HL-60 (cell line): ENCODE measurements around the gene PGBD5.

ENCODE experiments used
- DNase-seq, 2 experiments: peaks; one replicate each; pipeline ENCODE4 v3.0.0-alpha.2; 2010 to 2020; ENCODE audit warnings: low read depth in 1 of 2, low spot score in 1 of 2
- H3K27ac ChIP-seq: fragments of 250-450 bp; sonication (Bioruptor Pico); replicated peaks from 2 replicates; pipeline ENCODE4 v1.5.1; 2020; ENCODE audit warnings: mild to moderate bottlenecking, moderate library complexity
- H3K27me3 ChIP-seq: fragments of 250-450 bp; sonication (Bioruptor Pico); 2 replicates; pipeline ENCODE4 v1.5.1; 2021; ENCODE audit warnings: mild to moderate bottlenecking, moderate library complexity; ENCODE audit not compliant: insufficient read depth, poor library complexity, severe bottlenecking
- H3K4me3 ChIP-seq: replicated peaks from 2 replicates; pipeline ENCODE4 v1.5.1; 2011; ENCODE audit warnings: mild to moderate bottlenecking, control low read depth, low read length; ENCODE audit not compliant: insufficient read depth
- GABPA ChIP-seq: IDR thresholded peaks from 2 replicates; pipeline ENCODE4 v1.6.1; 2012; ENCODE audit warnings: low read depth
- POLR2AphosphoS5 ChIP-seq: IDR thresholded peaks from 2 replicates; pipeline ENCODE4 v1.6.1; 2012; ENCODE audit warnings: low read depth
- REST ChIP-seq: IDR thresholded peaks from 2 replicates; pipeline ENCODE4 v1.6.1; 2012; ENCODE audit warnings: low read depth; ENCODE audit not compliant: insufficient replicate concordance
- SPI1 ChIP-seq: IDR thresholded peaks from 2 replicates; pipeline ENCODE4 v1.6.1; 2012; ENCODE audit warnings: low read depth, mild to moderate bottlenecking, borderline replicate concordance
- TF ChIP-seq, protein P1 (sequence below): IDR thresholded peaks from one replicate; pipeline ENCODE4 v1.5.1; 2011; ENCODE audit warnings: low read length, control low read depth, inconsistent platforms; ENCODE audit not compliant: insufficient read depth

The PGBD5 gene

GRCh38 chr1:230347896-230348295, 78.2 kb downstream of the PGBD5 start:
- no peak for DNase-seq
- Histone ChIP-seq H3K27ac (no peak overlapping the region), H3K4me3 (no peak overlapping the region), H3K27me3 (no peaks in the 10 kb centered on the region)
- TF ChIP-seq GABPA (no peak), POLR2AphosphoS5 (no peak), SPI1 (no peak), REST (no peak)
- TF ChIP-seq, protein P1, sequence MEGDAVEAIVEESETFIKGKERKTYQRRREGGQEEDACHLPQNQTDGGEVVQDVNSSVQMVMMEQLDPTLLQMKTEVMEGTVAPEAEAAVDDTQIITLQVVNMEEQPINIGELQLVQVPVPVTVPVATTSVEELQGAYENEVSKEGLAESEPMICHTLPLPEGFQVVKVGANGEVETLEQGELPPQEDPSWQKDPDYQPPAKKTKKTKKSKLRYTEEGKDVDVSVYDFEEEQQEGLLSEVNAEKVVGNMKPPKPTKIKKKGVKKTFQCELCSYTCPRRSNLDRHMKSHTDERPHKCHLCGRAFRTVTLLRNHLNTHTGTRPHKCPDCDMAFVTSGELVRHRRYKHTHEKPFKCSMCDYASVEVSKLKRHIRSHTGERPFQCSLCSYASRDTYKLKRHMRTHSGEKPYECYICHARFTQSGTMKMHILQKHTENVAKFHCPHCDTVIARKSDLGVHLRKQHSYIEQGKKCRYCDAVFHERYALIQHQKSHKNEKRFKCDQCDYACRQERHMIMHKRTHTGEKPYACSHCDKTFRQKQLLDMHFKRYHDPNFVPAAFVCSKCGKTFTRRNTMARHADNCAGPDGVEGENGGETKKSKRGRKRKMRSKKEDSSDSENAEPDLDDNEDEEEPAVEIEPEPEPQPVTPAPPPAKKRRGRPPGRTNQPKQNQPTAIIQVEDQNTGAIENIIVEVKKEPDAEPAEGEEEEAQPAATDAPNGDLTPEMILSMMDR: no peak

- H3K27me3 ChIP-seq: peaks cover 2% of the 10 kb centered on the region
- H3K27ac ChIP-seq: no peak overlapping the region
- no peak for TF ChIP-seq REST
- TF ChIP-seq, protein P1: no peak
- TF ChIP-seq GABPA: no peak
- TF ChIP-seq SPI1: no peak
- TF ChIP-seq POLR2AphosphoS5: no peak
- no peak for DNase-seq
- no peak overlapping the region for H3K4me3 ChIP-seq
These were observed 80.8 kb downstream of the PGBD5 start for GRCh38 chr1:230345139-230345885.

DNA sequence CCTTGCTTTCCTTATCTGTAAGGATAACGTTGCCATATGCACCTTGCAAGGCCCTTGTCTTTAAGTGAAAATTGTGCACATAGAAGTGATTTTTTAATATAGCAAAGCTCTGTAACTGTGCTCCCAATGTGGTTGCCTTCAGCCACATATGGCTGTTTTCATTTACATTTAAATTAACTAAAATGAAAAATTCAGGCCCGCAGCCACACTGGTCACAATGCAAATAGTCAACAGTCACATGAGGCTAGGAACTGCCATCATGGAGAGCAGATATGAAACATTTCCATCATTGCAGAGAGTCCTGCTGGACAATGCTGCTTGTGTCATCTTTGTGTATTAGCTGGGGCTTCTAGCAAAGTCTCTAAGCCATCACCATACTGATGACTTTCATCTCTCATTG, 83.4 kb downstream of the PGBD5 start:
- DNase-seq: no peak
- TF ChIP-seq REST: no peak
- no peak for TF ChIP-seq GABPA
- TF ChIP-seq, protein P1: no peak
- TF ChIP-seq SPI1: no peak
- no peak for TF ChIP-seq POLR2AphosphoS5
- H3K4me3 ChIP-seq: no peak overlapping the region
- H3K27ac ChIP-seq: no peak overlapping the region
- peaks cover 2% of the 10 kb centered on the region for H3K27me3 ChIP-seq
